HTERT RPE-1 (cell line): ENCODE data around the gene FAS.

ENCODE experiments used
- in situ Hi-C: fragments of 300-500 bp; cut with MboI; formaldehyde crosslinking; loops from 4 replicates; pipeline ENCODE4 v1.14.3; 2020; ENCODE audit warnings: low sequenced_read_pairs

Gene FAS

DNA sequence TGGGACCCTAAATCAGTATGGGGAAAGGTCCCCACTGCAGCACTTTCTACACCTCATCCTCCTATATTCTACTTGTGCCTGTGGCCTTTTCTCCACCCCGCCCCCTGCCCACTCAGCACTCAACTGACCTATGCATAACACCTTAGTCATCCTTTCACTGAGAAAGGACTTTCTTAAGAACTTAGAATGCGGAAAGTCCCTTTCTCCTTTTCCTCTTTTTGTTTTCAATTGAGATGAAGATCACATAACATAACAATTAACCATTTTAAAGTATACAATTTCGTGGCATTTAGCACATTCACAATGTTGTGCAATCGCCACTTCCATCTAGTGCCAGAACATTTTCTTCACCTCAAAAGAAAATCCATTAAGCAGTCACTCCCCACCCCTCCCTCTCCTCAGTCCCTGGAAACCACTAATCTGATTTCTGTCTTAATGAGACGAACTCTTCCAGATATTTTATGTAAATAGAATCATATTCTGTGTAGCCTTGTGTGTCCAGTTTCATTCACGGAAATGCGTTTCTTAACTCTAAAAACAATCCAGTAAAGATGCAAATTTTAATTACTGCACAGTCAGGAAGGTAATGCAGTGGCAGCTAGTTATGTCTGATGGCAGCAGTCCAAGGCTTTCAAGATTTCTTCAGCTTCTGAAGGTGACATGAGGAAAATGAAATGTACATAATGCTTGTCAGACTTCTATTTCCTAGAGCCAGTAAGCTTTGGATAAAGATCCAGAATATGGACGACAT lies 41.7 kb downstream of the FAS start:
- in situ Hi-C loops = no loop called here

DNA sequence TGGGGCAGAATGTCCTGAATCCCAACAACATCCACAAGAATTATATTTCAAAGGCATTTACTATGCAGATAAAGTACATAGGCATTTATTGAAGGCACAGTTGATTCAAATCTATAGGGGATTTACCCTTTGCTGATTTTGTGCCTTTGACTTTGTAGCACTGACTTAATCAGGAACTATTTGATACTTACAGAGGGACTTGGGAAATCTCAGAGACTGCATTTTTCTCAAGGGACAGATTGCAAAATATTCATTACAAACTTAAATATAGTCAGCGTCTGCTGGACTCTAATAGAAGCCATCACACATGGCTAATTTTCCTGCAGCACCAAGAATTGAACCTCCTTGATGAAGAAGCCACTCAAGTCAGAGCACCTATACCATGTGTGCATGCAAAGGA lies 44.9 kb downstream of the FAS start:
- in situ Hi-C loops = no loop called here

DNA sequence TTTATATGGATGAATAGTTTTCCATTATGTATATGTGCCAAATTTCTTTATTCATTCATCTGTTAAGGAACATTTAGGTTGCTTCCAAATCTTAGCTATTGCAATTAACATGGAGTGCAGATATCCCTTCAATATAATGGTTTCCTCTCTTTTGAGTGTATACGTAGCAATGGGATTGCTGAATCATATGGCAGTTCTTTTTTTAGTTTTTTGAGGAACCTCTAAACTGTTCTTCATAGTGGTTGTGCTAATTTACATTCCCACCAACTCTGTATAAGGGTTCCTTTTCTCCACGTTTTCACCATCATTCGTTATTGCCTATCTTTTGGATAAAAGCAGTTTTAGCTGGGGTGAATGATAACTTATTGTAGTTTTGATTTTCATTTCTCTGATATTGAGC lies 46.5 kb downstream of the FAS start:
- in situ Hi-C loops = no loop called here

DNA sequence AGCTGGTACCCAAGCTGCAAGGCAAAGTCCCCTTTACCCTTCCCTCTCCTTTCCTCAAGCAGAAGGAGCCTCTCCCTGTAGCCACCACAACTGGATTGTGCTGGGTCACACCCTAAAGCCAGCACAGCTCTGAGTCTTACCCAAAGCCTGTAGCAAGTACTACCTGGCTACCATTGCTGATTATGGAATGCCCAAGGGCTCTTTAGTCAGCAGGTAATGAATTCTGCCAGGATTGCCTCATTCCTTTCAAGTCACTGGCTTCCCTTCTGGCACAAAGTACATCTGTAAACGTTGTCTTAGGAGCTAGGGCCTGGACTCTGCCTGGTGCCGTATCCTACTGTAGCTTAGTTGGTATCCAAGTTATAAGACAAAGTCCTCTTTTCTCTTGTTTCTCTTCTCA lies 52.0 kb downstream of the FAS start:
- in situ Hi-C loops = no loop called here

DNA sequence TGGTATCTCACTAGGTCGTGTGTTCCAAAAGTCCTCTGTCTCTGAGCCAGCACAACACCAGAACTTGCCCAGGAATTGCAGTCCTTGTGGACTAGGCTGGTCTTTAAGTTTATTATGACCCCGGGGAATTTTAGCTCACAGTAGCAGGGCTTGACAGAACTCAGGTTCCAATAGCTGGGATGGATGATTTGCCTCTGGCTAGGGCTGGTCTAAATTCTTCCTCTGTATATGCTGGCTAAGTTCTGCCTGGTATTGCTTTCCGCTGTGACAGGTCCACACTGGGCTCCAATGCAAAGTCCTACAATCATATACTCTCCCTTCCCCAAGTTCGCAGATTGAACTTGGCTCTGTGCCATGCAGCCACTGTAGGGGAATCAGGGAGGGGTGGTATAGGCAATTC lies 52.5 kb downstream of the FAS start:
- in situ Hi-C loops = no loop called here

DNA sequence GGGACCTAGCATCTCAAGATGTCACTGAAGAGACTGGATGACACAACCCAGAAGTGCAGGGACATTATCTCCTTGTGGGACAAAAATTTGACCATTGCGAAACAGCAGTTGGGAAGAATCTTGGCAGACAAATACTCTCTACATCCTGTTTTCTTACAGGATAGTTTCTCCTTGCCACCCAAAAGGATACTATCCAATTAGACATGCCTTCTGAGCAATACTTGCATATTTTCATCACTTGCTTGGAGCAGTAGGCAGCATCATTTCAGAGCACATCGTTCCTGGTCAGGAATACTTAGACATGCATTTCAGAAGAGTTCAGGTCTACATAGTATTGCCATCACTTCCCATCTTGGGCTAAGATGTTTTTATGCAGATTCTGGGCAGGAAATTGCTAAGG lies 56.8 kb downstream of the FAS start:
- in situ Hi-C loops = no loop called here

DNA sequence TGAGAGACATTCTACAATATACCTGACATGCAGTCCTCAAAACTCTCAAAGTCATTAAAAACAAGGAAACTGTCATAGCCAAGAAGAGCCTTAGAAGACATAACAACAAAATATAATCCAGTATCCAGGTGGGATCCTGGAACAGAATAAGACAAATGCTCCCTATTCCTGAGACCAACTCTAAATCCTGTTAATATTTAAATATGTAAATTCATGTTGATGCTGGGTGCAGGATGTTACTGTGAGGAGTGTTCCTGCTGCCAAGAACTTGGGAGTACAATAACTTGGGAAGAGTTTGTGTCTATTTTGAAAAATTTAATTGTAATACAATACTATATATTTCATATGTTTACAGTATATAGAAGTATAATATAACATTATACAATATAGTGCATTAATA lies 61.0 kb downstream of the FAS start:
- in situ Hi-C loops = no loop called here

DNA sequence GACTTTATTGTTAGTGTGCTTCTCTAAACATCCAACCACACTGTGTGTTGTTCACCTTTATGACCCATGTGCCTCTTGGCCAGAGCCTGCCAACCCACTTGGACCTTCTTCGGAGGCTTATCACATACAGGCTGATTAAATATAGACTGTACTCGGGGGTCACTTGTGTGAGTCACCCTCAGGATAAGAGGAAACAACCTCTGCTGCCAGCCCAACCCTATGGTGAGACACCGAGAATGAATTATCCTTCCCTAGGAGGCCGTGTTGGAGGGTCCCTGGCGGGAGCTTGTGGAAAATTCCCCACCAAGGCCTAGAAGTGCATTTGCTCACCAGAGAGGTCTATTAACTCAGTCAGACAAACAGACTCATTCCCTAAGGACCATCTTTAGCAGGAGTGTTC lies 63.0 kb downstream of the FAS start:
- in situ Hi-C loops = no loop called here

DNA sequence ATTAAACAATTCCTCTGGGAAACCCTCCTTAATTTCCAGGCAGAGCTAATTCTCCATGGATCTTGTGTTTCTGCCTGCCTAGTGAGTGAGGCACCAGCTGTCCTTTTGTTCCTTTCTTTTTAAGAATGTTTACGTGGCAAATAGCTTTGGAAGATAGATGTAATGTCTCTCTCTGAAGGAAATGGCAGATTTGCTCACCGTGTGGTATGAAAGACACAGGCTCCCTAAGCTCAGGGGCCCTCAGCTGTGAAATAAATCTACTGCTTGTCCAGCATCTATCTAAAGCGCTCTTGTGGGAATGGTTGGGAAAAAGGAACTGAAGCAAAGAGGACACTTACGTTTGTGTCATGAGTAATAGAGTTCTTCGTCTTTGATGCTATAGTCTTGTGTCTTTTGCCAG lies 64.6 kb downstream of the FAS start:
- in situ Hi-C loops = no loop called here

DNA sequence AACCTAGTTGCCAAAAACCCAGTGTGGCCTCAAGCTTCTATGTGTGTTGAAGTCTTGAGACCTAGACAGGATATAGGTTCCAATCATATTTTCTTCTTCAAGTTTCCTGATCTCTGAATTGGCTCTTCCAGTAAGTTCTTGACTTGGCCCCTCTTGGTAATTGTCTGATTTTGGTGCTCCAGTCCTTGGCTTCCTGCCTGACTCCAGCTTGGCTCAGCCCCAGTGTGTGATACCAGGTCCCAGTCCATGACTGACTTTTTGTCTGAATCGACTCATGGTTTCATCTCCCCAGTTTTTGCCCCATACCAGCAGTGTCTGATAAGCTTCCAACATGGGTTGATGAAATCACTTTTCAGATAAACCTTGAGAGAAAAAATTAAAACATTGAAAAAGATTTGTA lies 72.3 kb downstream of the FAS start:
- in situ Hi-C loops = no loop called here

DNA sequence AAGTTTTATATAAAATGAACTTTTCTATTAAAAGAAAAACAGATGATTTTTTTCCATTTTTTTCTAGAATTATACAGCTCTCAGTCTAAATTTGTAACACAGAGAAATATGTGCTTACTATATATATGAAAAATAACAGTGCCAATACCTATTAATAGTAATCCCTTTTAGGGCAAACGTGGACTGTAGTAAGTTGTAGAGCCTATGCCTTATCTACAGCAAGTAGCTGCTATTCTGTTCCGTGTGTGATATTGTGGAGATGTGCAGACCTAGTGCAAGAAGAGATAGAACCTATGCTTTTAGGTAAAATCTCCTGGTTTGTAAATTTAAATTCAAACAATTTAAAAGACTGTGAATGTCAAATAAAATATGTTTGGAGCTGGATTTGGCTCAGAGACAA lies 72.9 kb downstream of the FAS start:
- in situ Hi-C loops = no loop called here

DNA sequence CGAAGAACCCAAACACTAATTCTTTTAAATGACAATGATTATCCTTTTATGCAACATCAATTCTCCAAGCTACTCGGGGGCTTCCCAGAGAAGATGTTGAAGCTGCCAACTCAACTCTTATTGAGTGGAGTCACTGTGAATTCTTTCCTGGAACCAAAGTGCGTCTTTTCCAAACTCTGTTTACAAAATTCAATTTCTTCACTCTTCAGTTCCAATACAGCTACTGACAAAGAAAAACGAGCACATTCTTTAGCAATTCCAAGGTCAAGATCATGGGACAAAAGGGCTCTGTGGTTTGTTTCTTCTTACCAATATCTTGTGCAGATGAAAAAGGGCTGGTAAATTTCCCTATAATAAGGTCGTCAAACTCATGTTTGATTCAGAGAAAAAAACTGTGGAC lies 74.2 kb downstream of the FAS start:
- in situ Hi-C loops = no loop called here
